Esophagus squamous epithelium (tissue), 5 donors: ENCODE results near the gene ANKS1B. TPM values are rescaled to one million over a fixed set of nuclear protein-coding genes. Genes with fewer than 3 reads are reported as not detected.
A peak's percentile ranks its signal among the peaks of the same experiment; 100 is the strongest.

Experiments used
- DNase-seq: peaks from one replicate; lab custom pipeline; 2025; lab: John Stamatoyannopoulos, UW
- H3K27ac ChIP-seq, 4 donors: fragments of 200-600 bp; sonication (generic); one replicate each; pipeline ENCODE4 v1.5.1; 2016 to 2019; ENCODE audit warnings: mild to moderate bottlenecking in 1 of 4
- H3K27me3 ChIP-seq, 4 donors: fragments of 200-600 bp; sonication (generic); 1 replicate in 3 of 4; 2 replicates in 1 of 4; pipeline versions ENCODE4 v1.5.1 to v1.6.0; 2017 to 2021; ENCODE audit warnings: antibody characterized with exemption in 1 of 4
- H3K36me3 ChIP-seq, 3 donors: fragments of 200-600 bp; sonication (generic); one replicate each; pipeline ENCODE4 v1.5.1; 2016 to 2019
- H3K4me1 ChIP-seq, 3 donors: fragments of 200-600 bp; sonication (generic); one replicate each; pipeline ENCODE4 v1.5.1; 2017 to 2019
- H3K4me3 ChIP-seq, 4 donors: fragments of 200-600 bp; sonication (generic); 1 replicate in 3 of 4; 2 replicates in 1 of 4; pipeline ENCODE4 v1.5.1; 2016 to 2019; ENCODE audit warnings: mild to moderate bottlenecking in 2 of 4, moderate library complexity in 1 of 4
- H3K9me3 ChIP-seq, 3 donors: fragments of 200-600 bp; sonication (generic); one replicate each; pipeline ENCODE4 v1.5.1; 2016 to 2019
- POLR2A ChIP-seq, 4 donors: fragments of 450-650 bp; IDR thresholded peaks; one replicate each; pipeline ENCODE4 v1.6.1; 2017; ENCODE audit warnings: antibody characterized with exemption in 4 of 4, mild to moderate bottlenecking in 4 of 4, moderate library complexity in 3 of 4
- WGBS, 2 donors: methylation state at CpG; one replicate each; pipeline ENCODE4 v1.1.5; 2018; 5-methylcytosine and 5-hydroxymethylcytosine counted together
- intact Hi-C: fragments of 100-400 bp; cut with DNase I; formaldehyde crosslinking; loops from one replicate; pipeline ENCODE4 v1.15.0; 2022
- total RNA-seq, 4 donors: library from RNA; depleted of rRNA; stranded (reverse); fragments of >200 nt; gene quantifications; one replicate each; pipeline ENCODE4 v1.1.0, GENCODE V29; 2016
- TF ChIP-seq, protein P1 (sequence below), 6 experiments: fragments of 450-650 bp in 4 of 6; fragments of 200-600 bp in 2 of 6; sonication (generic) in 2 of 6; IDR thresholded peaks; one replicate each; pipeline ENCODE4 v1.5.1; 2016 to 2019; ENCODE audit warnings: antibody characterized with exemption in 6 of 6, mild to moderate bottlenecking in 4 of 6, moderate library complexity in 4 of 6
- donor health status: DM: yes; HTN: yes; CAD: no.

The ANKS1B gene
- total RNA-seq, 4 donors from 2014 or later: 1.6 to 15.8 (median 8.1) TPM

- Histone ChIP-seq H3K36me3 (no peaks in the 10 kb centered on the region), H3K4me3 (no peak overlapping the region), H3K27me3 (no peaks in the 10 kb centered on the region), H3K27ac (no peak overlapping the region), H3K4me1 (no peaks in the 10 kb centered on the region), H3K9me3 (no peaks in the 10 kb centered on the region)
- intact Hi-C loops: no loop called here
- 53 to 55% methylated on average over 4 of the region's 4 CpGs for WGBS, 2 donors
- TF ChIP-seq, protein P1, sequence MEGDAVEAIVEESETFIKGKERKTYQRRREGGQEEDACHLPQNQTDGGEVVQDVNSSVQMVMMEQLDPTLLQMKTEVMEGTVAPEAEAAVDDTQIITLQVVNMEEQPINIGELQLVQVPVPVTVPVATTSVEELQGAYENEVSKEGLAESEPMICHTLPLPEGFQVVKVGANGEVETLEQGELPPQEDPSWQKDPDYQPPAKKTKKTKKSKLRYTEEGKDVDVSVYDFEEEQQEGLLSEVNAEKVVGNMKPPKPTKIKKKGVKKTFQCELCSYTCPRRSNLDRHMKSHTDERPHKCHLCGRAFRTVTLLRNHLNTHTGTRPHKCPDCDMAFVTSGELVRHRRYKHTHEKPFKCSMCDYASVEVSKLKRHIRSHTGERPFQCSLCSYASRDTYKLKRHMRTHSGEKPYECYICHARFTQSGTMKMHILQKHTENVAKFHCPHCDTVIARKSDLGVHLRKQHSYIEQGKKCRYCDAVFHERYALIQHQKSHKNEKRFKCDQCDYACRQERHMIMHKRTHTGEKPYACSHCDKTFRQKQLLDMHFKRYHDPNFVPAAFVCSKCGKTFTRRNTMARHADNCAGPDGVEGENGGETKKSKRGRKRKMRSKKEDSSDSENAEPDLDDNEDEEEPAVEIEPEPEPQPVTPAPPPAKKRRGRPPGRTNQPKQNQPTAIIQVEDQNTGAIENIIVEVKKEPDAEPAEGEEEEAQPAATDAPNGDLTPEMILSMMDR (IDR thresholded peaks at IDR 0.05): no peak
- no peak for TF ChIP-seq POLR2A (IDR thresholded peaks at IDR 0.05)
- DNase-seq: no peak
Measured at GRCh38 chr12:98948343-98948949, 1036.3 kb downstream of the ANKS1B start.

DNA sequence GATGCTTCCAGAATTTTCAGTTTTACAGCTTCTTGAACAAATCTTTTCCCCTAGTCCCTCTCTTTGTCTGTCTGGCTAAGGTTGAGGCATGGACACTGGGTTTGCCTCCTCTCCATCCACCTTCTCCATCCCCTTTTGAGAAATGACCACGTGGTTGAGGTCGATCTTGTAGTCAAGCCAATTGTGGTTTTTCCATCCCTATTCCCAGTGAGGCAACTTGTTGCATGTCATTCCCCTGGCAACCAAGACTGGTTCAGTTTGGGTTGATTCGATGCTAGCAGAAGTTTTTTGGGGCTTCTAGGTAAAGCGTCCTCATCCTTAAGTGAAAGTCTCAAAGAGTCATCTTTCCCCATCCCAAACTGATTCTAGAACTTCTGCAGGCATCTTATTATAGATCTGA, 1038.9 kb downstream of the ANKS1B start:
- 59 to 77% methylated on average over 4 of the region's 4 CpGs for WGBS, 2 donors
- intact Hi-C loops: no loop called here
- Histone ChIP-seq H3K9me3 (no peaks in the 10 kb centered on the region), H3K27me3 (no peaks in the 10 kb centered on the region), H3K27ac (no peak overlapping the region), H3K4me3 (no peak overlapping the region), H3K4me1 (no peaks in the 10 kb centered on the region), H3K36me3 (no peaks in the 10 kb centered on the region)
- TF ChIP-seq, protein P1 (IDR thresholded peaks at IDR 0.05): no peak
- no peak for TF ChIP-seq POLR2A (IDR thresholded peaks at IDR 0.05)
- DNase-seq: no peak

DNA sequence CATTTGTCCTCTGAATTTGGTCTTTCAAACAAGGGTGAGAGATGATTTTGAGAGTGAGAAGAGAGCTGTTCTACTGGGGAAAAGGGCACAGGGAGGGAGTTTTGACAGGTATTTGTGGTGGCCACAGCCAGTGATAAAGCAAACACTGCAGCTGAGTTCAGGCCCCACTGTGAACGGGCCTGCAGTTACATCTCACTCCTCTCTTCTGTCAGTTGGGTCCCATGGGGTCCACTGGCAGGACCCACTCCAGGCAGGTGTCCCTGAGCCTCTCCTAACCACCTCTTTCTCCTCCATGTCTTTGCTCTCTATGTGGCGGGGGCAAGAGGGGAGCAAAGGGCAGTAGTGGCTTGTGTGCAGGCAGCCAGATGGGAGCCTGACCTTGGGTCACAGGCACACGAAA, 1044.8 kb downstream of the ANKS1B start:
- Histone ChIP-seq H3K4me1 (no peaks in the 10 kb centered on the region), H3K36me3 (no peaks in the 10 kb centered on the region), H3K4me3 (no peak overlapping the region), H3K9me3 (peaks cover 0 to 7% (median 0%) of the 10 kb centered on the region in 3 donors), H3K27ac (no peak overlapping the region), H3K27me3 (no peaks in the 10 kb centered on the region)
- no peak for DNase-seq
- intact Hi-C loops: no loop called here
- TF ChIP-seq POLR2A (IDR thresholded peaks at IDR 0.05): no peak
- TF ChIP-seq, protein P1 (IDR thresholded peaks at IDR 0.05): no peak
- 14 to 41% methylated on average over 2 to 3 of the region's 3 CpGs for WGBS, 2 donors

- Histone ChIP-seq H3K36me3 (no peaks in the 10 kb centered on the region), H3K9me3 (peaks cover 0 to 7% (median 0%) of the 10 kb centered on the region in 3 donors), H3K4me3 (no peak overlapping the region), H3K27ac (no peak overlapping the region), H3K27me3 (no peaks in the 10 kb centered on the region), H3K4me1 (no peaks in the 10 kb centered on the region)
- DNase-seq: no peak
- WGBS, 2 donors: 22 to 25% methylated on average over 2 of the region's 2 CpGs
- intact Hi-C loops: no loop called here
- no peak for TF ChIP-seq POLR2A (IDR thresholded peaks at IDR 0.05)
- TF ChIP-seq, protein P1 (IDR thresholded peaks at IDR 0.05): peak in 1 of 6 experiments; percentile 34
Measured at GRCh38 chr12:98939350-98939749, 1045.4 kb downstream of the ANKS1B start.

DNA sequence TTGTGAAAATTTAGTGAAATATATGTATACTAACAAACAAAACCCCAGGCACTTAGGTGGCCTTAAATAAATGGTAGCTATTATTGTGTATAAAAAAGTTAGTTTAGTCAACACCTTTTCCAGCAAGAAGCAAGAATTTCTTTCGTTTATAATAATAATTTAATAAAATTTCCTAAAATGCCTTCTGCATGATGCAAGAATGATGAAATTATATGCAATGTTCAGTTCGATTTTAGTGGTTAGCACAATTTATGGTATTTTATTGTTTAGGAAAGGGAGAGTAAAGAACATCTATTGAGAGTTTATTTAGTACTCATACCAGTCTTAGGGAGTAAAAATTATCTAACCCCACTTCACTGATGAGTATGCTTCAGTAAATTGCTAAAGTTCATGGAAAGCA, 1048.9 kb downstream of the ANKS1B start:
- 62 to 72% methylated on average over 2 of the region's 2 CpGs for WGBS, 2 donors
- Histone ChIP-seq H3K9me3 (peaks cover 0 to 7% (median 0%) of the 10 kb centered on the region in 3 donors), H3K4me3 (no peak overlapping the region), H3K27ac (no peak overlapping the region), H3K36me3 (no peaks in the 10 kb centered on the region), H3K4me1 (no peaks in the 10 kb centered on the region), H3K27me3 (no peaks in the 10 kb centered on the region)
- TF ChIP-seq, protein P1 (IDR thresholded peaks at IDR 0.05): no peak
- TF ChIP-seq POLR2A (IDR thresholded peaks at IDR 0.05): no peak
- intact Hi-C loops: no loop called here
- DNase-seq: no peak
